OCI-LY7 (cell line): ENCODE results near the gene MT1E. TPM values are rescaled to one million over a fixed set of nuclear protein-coding genes. Genes with fewer than 3 reads are reported as not detected.

Experiments used
- BruUV-seq: library from RNA; stranded (reverse); fragments of 400-500 nt; replicated peaks from 2 replicates; lab custom pipeline; 2021; lab: Mats Ljungman, UMichigan
- CTCF ChIA-PET: fragments of 300-600 bp; sonication (Branson Sonifier 250); formaldehyde crosslinking; loops from one replicate; lab custom pipeline; 2022; ENCODE audit warnings: antibody characterized with exemption; ENCODE audit not compliant: unreplicated experiment; lab: Charles Lee
- POLR2A ChIA-PET: fragments of 300-600 bp; sonication (Branson Sonifier 250); formaldehyde crosslinking; loops from one replicate; lab custom pipeline; 2022; ENCODE audit warnings: antibody characterized with exemption; lab: Charles Lee
- DNase-seq: peaks from one replicate; pipeline ENCODE4 v3.0.0-alpha.2; 2015; ENCODE audit warnings: low spot score
- H2AFZ ChIP-seq: fragments of 200-600 bp; sonication (generic), shearing (Covaris generic); 2 replicates; pipeline ENCODE4 v1.6.1; 2014; ENCODE audit warnings: mild to moderate bottlenecking, antibody characterized with exemption, low read length, moderate library complexity
- H3K27ac ChIP-seq: fragments of 200-600 bp; sonication (generic); 2 replicates; pipeline ENCODE4 v1.5.1; 2014; ENCODE audit warnings: mixed run types, low read depth, mild to moderate bottlenecking, moderate library complexity, low read length, inconsistent platforms; ENCODE audit not compliant: poor library complexity, severe bottlenecking
- H3K36me3 ChIP-seq: fragments of 200-600 bp; sonication (generic); 2 replicates; pipeline ENCODE4 v1.6.1; 2014; ENCODE audit warnings: mild to moderate bottlenecking, antibody characterized with exemption, low read length, moderate library complexity, mixed read lengths; ENCODE audit not compliant: insufficient read depth
- H3K4me1 ChIP-seq: fragments of 200-600 bp; sonication (generic); 2 replicates; pipeline ENCODE4 v1.5.1; 2014; ENCODE audit warnings: mild to moderate bottlenecking, low read length; ENCODE audit not compliant: insufficient read depth, poor library complexity, severe bottlenecking
- H3K4me2 ChIP-seq: fragments of 200-600 bp; sonication (generic); 2 replicates; pipeline ENCODE4 v1.6.1; 2014; ENCODE audit warnings: mild to moderate bottlenecking, low read length
- H3K4me3 ChIP-seq: fragments of 200-600 bp; sonication (generic); 2 replicates; pipeline ENCODE4 v1.5.1; 2014; ENCODE audit warnings: mild to moderate bottlenecking, low read depth, low read length; ENCODE audit not compliant: poor library complexity, severe bottlenecking
- H3K79me2 ChIP-seq: fragments of 200-600 bp; sonication (generic); 2 replicates; pipeline ENCODE4 v1.6.1; 2016; ENCODE audit warnings: low read depth, mild to moderate bottlenecking, low read length, moderate library complexity, mixed read lengths; ENCODE audit not compliant: insufficient read depth
- H3K9me2 ChIP-seq: fragments of 200-600 bp; sonication (generic); 2 replicates; pipeline ENCODE4 v1.6.1; 2016; ENCODE audit warnings: mild to moderate bottlenecking, low read length, mixed read lengths; ENCODE audit not compliant: insufficient read depth
- H3K9me3 ChIP-seq: fragments of 200-600 bp; sonication (generic); 2 replicates; pipeline ENCODE4 v1.6.1; 2014; ENCODE audit warnings: mild to moderate bottlenecking, mixed run types, low read length, mixed read lengths
- H4K20me1 ChIP-seq: fragments of 200-600 bp; sonication (generic); 2 replicates; pipeline ENCODE4 v1.6.1; 2014; ENCODE audit warnings: mild to moderate bottlenecking, antibody characterized with exemption, low read length, moderate library complexity, mixed read lengths; ENCODE audit not compliant: insufficient read depth
- EZH2phosphoT487 ChIP-seq: fragments of 200-600 bp; sonication (generic); IDR thresholded peaks from 2 replicates; pipeline ENCODE4 v1.6.1; 2018; ENCODE audit warnings: low read depth, borderline replicate concordance, mild to moderate bottlenecking, mixed run types, antibody characterized with exemption, low read length, moderate library complexity, mixed read lengths
- intact Hi-C: fragments of 100-400 bp; cut with micrococcal nuclease; formaldehyde crosslinking; loops from one replicate; pipeline ENCODE4 v1.10.0; 2022; ENCODE audit not compliant: unreplicated experiment
- total RNA-seq, 2 experiments: library from RNA; depleted of rRNA in 1 of 2; stranded (reverse); fragments of >200 nt in 1 of 2; shearing (Covaris generic) in 1 of 2; gene quantifications; 2 replicates each; pipeline ENCODE4 v1.2.3, GENCODE V29; 2014 to 2022
- TF ChIP-seq, protein P1 (sequence below): fragments of 200-600 bp; sonication (generic); conservative IDR thresholded peaks from 2 replicates; pipeline ENCODE4 v1.5.1; 2014; ENCODE audit warnings: mild to moderate bottlenecking, antibody characterized with exemption, low read length, moderate library complexity, mixed read lengths

MT1E gene
- total RNA-seq, 2 experiments from 2014 or later = not detected

DNA sequence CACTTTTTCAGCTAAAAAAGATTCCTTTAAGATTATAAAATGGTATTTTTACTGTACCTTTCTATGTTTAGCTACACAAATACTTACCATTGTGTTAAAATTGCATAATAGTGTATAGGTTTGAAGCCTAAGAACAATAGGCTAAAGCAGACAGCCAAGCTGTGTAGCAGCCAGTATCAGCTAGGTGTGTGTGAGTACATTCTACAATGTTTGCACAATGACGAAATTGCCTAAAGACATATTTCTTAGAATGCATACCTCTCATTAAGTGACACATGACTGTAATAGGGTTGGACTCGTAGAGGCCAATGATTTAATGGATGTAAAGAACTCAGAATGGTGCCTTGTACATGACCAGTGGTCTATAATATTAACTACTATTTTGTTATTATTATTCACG lies 24.2 kb downstream of the MT1E start:
- Histone ChIP-seq H3K4me3 (no peak overlapping the region), H3K4me2 (no peak overlapping the region), H3K36me3 (no peaks in the 10 kb centered on the region), H3K9me2 (no peaks in the 10 kb centered on the region), H3K27ac (no peak overlapping the region), H2AFZ (no peak overlapping the region), H3K4me1 (peaks cover 6% of the 10 kb centered on the region), H4K20me1 (no peaks in the 10 kb centered on the region), H3K79me2 (no peaks in the 10 kb centered on the region), H3K9me3 (no peaks in the 10 kb centered on the region)
- TF ChIP-seq EZH2phosphoT487 = no peak
- TF ChIP-seq, protein P1, sequence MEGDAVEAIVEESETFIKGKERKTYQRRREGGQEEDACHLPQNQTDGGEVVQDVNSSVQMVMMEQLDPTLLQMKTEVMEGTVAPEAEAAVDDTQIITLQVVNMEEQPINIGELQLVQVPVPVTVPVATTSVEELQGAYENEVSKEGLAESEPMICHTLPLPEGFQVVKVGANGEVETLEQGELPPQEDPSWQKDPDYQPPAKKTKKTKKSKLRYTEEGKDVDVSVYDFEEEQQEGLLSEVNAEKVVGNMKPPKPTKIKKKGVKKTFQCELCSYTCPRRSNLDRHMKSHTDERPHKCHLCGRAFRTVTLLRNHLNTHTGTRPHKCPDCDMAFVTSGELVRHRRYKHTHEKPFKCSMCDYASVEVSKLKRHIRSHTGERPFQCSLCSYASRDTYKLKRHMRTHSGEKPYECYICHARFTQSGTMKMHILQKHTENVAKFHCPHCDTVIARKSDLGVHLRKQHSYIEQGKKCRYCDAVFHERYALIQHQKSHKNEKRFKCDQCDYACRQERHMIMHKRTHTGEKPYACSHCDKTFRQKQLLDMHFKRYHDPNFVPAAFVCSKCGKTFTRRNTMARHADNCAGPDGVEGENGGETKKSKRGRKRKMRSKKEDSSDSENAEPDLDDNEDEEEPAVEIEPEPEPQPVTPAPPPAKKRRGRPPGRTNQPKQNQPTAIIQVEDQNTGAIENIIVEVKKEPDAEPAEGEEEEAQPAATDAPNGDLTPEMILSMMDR = no peak
- DNase-seq = no peak
- intact Hi-C loops = no loop called here
- no TSS peak for BruUV-seq
- ChIA-PET POLR2A (no interaction called here), CTCF (no interaction called here)

DNA sequence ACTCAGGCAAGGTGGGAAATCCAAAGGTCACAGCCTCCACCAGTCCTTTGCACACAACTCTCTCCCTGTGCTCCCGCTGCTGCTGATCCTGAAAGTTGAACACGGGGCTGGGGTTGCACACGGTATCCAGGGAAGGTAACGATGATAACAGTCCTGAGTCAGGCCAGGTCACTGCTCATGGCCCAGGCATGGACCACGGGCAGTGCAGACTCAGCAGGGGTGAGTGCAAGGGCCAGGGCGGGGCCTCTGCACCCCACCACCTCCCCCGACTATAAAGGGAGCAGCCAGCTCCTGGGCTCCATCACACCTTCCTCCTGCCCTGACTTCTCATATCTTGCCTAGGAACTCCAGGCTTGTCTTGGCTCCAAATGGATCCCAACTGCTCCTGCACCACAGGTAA lies 26.0 kb downstream of the MT1E start, which contains the start of gene MT1B:
TSS of gene MT1B (plus strand) at position 301 of the 400 bp plus-strand sequence. CDS start at position 369, 68 bp downstream.
- TF ChIP-seq, protein P1 = no peak
- TF ChIP-seq EZH2phosphoT487 = no peak
- peaks cover 6% of the 10 kb centered on the region for H3K4me1 ChIP-seq
- no peak within 1 kb of the TSS for H3K4me3 ChIP-seq
- CTCF ChIA-PET = no interaction called here
- H2AFZ ChIP-seq = no peak within 1 kb of the TSS
- H3K9me2 ChIP-seq = no peaks in the 10 kb centered on the region
- H3K4me2 ChIP-seq = no peak within 1 kb of the TSS
- intact Hi-C loops = no loop called here
- no TSS peak for BruUV-seq
- H3K79me2 ChIP-seq = no peaks in the 10 kb centered on the region
- H3K9me3 ChIP-seq = no peaks in the 10 kb centered on the region
- no peak within 1 kb of the TSS for H3K27ac ChIP-seq
- no peaks in the 10 kb centered on the region for H3K36me3 ChIP-seq
- no peak for DNase-seq
- H4K20me1 ChIP-seq = no peaks in the 10 kb centered on the region
- POLR2A ChIA-PET = no interaction called here

DNA sequence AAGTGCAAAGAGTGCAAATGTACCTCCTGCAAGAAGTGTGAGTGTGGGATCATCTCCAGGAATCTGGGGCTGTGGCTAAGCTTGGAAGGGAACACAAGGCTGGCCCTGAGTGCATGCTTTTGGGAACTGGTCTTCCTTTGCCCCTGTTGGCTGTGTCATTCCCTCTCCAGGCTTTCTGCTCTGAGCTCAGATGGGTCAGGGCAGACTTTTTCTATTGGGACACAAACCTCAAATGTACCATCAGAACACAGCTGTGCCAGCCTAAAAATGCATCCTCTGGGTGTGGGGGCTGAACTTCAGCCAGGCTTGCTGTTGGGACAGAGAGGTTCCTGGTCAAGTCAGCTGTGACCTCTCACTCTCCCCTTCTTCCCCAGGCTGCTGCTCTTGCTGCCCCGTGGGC lies 27.0 kb downstream of the MT1E start:
- no peak overlapping the region for H2AFZ ChIP-seq
- no peak for DNase-seq
- intact Hi-C loops = no loop called here
- ChIA-PET POLR2A (no interaction called here), CTCF (no interaction called here)
- H3K4me1 ChIP-seq = peaks cover 6% of the 10 kb centered on the region
- H3K36me3 ChIP-seq = no peaks in the 10 kb centered on the region
- no peak for TF ChIP-seq EZH2phosphoT487
- TF ChIP-seq, protein P1 = no peak
- BruUV-seq = no TSS peak
- no peaks in the 10 kb centered on the region for H4K20me1 ChIP-seq
- no peak overlapping the region for H3K4me2 ChIP-seq
- H3K9me3 ChIP-seq = no peaks in the 10 kb centered on the region
- H3K9me2 ChIP-seq = no peaks in the 10 kb centered on the region
- no peaks in the 10 kb centered on the region for H3K79me2 ChIP-seq
- no peak overlapping the region for H3K4me3 ChIP-seq
- no peak overlapping the region for H3K27ac ChIP-seq
